ENCODE data around the gene AFF3. TPM values are rescaled to one million over a fixed set of nuclear protein-coding genes. Genes with fewer than 3 reads are reported as not detected.

The AFF3 gene
- total RNA-seq, 1 experiment from 2014 or later, result 0.22 TPM

- Histone ChIP-seq H2BK5ac (ENCODE audit: insufficient read length, low read length) (no peak overlapping the region), H3K56ac (ENCODE audit: insufficient read length, low read depth, low read length) (no peak overlapping the region), H4K8ac (replicated peaks; ENCODE audit: insufficient read length, low read depth, low read length) (no peak overlapping the region), H2BK15ac (ENCODE audit: low read depth, low read length) (no peak overlapping the region), H3K4me2 (ENCODE audit: insufficient read depth, insufficient read length, low read length) (no peak overlapping the region), H2AFZ (ENCODE audit: low read length) (no peak overlapping the region), H3K9me3 (ENCODE audit: control insufficient read depth, low read depth, low read length) (no peaks in the 10 kb centered on the region), H3K14ac (ENCODE audit: insufficient read depth, low read length) (no peak overlapping the region), H4K20me1 (ENCODE audit: control insufficient read depth, insufficient read depth, insufficient read length) (no peaks in the 10 kb centered on the region), H3K23ac (ENCODE audit: insufficient read length, low read depth, low read length) (no peak overlapping the region), H2AK5ac (ENCODE audit: insufficient read length, low read length) (no peak overlapping the region), H2BK20ac (ENCODE audit: low read depth, low read length, poor library complexity, severe bottlenecking) (no peak overlapping the region), H4K91ac (ENCODE audit: insufficient read length, low read depth, low read length) (no peak overlapping the region), H3K79me1 (ENCODE audit: insufficient read depth, low read depth, low read length, poor library complexity, severe bottlenecking) (no peaks in the 10 kb centered on the region), H3K4ac (ENCODE audit: low read depth, low read length) (no peak overlapping the region), H3K79me2 (ENCODE audit: insufficient read depth, low read length) (no peaks in the 10 kb centered on the region), H3K27ac (ENCODE audit: insufficient read length, low read depth, low read length) (no peak overlapping the region), H3T11ph (ENCODE audit: low read length) (no peak overlapping the region), H2BK12ac (ENCODE audit: insufficient read length, low read depth, low read length) (no peak overlapping the region), H3K27me3 (ENCODE audit: insufficient read depth, low read length) (no peaks in the 10 kb centered on the region), H3K9ac (ENCODE audit: extremely low read depth, insufficient read length, low read length) (no peak overlapping the region), H3K4me1 (ENCODE audit: insufficient read depth, low read length) (no peaks in the 10 kb centered on the region), H2BK120ac (ENCODE audit: low read depth, low read length, poor library complexity, severe bottlenecking) (no peak overlapping the region), H3K23me2 (ENCODE audit: insufficient read length, low read depth, low read length, poor library complexity, severe bottlenecking) (no peaks in the 10 kb centered on the region), H3K18ac (ENCODE audit: insufficient read length, low read depth, low read length) (no peak overlapping the region), H4K5ac (ENCODE audit: insufficient read length, low read depth, low read length) (no peak overlapping the region)
- DNase-seq, result no peak
- no CpG with 5 or more reads among the region's 2 CpGs for WGBS (ENCODE audit: extremely low coverage, insufficient read length, low lambda C conversion rate)
- H3K4me1 Mint-ChIP-seq, result no peaks in the 10 kb centered on the region
- no peak for TF ChIP-seq CTCF (conservative IDR thresholded peaks at IDR 0.05)
- no peak overlapping the region for H3K4me3 Mint-ChIP-seq
- no peak overlapping the region for H3K27ac Mint-ChIP-seq
- no peaks in the 10 kb centered on the region for H3K36me3 Mint-ChIP-seq (ENCODE audit: insufficient read depth in 1 of 3, low read depth in 3 of 3)
- no peaks in the 10 kb centered on the region for H3K27me3 Mint-ChIP-seq (ENCODE audit: low read depth)
- no peaks in the 10 kb centered on the region for H3K9me3 Mint-ChIP-seq
These were observed 110.8 kb downstream of the AFF3 start for GRCh38 chr2:100031604-100032003.
